DMS114 treated with DMSO at 0.1 percent for 48 hours (cell line): ENCODE data around the gene PRTN3.

Experiments
- DNase-seq: peaks from one replicate; lab custom pipeline; 2025; ENCODE audit not compliant: unreplicated experiment; lab: John Stamatoyannopoulos, UW

The PRTN3 gene

DNA sequence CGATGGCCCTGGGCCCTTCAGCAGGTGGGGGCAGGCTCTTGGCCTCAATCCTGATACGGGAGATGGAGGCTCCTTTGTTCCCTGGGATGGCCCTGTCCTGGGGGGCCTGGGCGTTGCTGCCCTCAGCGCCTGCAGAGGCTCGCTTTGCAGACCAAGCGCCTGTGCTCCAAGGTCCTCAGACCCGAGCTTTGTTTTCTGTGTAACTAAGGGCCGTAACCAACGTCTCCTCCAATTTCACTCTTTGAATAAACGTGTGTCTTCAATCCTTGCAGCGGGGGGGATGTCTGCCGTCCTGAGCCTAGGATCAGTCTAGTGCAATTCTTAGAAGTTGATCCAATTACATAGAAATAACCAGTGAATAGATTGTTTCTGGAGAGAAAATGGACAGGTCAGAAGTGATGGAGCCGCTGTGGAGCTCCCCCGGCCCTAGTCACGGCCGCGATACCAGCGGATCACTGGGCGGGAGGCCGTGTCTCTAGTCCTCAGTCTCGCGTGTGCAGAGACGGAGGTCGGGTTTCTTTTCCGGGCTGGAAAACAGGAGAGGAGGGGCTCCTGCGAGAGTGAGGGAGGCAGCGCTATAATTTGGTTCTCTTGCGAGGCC is 38.2 kb upstream of the PRTN3 start:
- DNase-seq: no peak

DNA sequence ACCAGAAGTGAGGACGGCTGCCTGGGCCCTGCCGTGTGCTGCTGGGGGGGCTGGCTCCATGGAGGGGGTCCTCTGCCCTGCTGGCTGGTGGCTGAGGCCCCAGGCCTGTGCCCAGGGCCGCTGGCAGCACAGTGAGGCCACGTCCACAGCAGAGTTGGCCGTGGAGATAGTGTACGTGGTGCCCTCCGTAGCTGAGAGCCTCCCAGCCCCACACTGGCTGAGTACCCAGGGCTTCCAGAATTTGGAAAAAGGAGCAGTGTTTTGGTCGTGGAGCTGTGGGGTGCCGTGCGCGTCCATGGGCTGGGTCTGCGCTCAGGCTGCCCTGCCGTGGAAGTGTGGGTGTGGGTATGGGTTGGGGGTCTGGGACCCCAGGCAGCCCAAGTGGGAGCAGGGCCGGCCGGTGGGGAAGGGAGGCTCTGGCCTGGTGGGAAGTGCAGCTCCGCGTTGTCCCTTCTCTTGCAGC is 37.7 kb upstream of the PRTN3 start:
- DNase-seq: no peak

DNA sequence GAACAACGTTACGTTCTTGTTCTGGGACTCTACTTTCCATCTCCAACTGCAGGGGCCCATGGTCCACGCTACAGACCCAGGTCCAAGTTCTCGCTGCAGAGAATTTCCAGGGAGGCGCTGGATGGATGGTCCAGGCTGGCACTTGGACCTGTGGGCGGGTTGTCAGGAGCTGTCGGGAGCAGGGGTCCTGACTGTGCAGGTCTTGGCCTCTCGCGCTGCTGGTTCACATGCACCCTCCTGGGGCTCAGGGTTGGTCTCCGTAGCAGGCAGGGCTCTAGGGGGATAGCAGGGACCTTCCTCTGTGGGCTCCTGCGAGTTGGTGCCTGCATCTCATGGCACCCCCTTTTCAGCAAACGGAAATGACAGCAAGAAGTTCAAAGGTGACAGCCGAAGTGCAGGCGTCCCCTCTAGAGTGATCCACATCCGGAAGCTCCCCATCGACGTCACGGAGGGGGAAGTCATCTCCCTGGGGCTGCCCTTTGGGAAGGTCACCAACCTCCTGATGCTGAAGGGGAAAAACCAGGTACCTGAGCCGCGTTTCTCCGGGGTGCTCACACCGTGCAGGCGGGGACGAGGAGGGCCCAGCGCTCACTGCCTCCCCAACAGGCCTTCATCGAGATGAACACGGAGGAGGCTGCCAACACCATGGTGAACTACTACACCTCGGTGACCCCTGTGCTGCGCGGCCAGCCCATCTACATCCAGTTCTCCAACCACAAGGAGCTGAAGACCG is 36.9 kb upstream of the PRTN3 start:
- DNase-seq: no peak

DNA sequence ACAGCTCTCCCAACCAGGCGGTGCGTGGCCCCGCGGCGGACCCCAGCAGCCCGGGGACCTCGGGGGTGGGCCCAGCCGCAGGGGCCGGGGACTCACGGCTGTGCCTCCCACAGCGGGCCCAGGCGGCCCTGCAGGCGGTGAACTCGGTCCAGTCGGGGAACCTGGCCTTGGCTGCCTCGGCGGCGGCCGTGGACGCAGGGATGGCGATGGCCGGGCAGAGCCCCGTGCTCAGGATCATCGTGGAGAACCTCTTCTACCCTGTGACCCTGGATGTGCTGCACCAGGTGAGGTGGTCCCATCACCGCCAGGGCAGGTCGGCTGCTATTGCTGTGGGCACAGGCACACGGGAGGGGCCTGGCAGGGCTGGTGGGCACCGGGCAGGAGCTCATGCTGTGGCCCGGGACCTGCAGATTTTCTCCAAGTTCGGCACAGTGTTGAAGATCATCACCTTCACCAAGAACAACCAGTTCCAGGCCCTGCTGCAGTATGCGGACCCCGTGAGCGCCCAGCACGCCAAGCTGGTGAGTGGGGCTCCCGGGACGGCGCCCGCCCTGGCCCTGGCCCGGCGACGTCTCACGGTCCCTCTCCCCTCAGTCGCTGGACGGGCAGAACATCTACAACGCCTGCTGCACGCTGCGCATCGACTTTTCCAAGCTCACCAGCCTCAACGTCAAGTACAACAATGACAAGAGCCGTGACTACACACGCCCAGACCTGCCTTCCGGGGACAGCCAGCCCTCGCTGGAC is 36.2 kb upstream of the PRTN3 start:
- DNase-seq: no peak

DNA sequence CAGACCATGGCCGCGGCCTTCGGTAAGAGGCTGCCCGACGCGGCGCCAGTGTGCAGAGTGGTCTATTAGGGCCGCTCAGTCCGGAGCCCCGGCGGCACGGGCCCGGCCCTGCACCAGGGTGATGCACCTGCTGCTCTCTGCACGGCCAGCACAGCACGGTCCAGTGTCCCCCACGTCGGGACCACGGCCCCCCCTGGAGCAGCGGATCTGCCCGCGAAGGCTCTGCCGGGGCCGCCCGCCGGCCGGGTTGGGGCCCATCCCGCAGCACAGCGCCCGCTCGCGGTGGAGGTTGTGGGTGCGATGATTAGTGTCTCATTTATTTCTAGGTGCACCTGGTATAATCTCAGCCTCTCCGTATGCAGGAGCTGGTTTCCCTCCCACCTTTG is 35.6 kb upstream of the PRTN3 start:
- no peak for DNase-seq

DNA sequence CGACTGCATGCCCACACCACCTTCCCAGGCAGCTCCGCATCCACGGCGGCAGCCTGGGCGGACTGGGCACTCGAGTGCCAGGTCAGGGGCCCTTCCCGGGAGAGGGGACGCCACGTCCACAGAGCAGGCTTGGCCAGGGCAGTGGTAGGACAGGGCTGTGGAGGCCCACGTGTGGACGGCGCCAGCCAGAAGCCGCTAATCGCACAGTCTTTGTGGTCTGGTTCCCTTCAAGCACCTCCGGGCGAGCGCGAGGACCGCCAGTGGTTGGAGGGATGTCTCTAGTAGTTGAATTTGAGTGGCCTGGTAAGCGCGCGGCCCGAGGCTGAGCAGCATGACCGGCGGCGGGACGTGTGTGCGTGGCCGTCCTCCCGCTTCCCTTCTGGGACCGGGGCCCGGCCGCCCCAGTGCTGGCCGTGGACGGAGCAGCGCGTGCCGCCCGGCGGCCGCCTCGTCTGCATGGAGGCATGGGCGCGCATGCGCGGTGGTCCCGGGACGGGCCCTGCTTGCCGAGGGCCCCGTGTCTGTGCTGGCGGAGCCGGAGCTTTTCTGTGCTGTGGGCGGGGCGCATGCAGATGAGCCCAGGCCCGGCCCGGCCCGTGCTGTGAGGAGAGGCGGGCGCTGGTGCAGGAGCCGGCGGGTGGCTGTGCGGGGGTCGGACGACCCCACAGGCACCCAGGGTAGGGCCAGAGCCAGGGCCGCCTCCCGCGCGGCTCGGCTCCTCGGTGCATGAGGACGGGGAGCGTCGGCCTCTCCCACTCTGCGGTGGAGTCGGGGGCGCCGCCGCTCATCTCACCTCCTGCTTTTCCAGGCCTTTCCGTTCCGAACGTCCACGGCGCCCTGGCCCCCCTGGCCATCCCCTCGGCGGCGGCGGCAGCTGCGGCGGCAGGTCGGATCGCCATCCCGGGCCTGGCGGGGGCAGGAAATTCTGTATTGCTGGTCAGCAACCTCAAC is 34.9 kb upstream of the PRTN3 start:
- DNase-seq: no peak

DNA sequence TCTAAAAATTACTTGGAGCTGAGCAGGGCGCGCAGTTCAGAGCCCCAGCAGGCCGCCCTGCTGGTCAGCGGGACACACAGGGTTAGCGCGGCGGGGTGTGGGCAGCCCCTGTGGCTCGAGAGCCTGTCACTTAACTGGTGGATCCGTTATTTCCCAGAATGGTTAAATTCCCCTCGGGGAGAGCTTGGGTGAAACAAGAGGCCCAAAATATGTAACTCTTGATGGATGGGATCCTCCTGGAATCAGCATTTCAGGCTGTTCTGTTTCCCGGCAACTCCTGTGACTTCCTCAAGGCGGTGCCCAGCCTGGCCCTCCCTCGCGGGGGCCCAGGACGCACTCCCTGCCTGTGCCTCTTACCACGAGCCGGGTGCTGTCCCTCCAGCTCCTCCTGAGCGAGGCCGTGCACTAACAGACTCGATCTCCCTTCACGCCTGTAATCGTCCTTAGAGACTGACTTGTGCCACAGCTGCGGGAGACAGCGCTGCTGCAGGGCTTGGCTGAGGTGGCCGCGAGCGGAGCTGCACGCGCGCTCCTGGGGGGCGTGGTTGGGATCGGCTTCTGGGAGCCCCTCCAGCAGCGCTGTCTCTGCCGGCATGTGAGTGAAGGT is 33.9 kb upstream of the PRTN3 start:
- DNase-seq: no peak

DNA sequence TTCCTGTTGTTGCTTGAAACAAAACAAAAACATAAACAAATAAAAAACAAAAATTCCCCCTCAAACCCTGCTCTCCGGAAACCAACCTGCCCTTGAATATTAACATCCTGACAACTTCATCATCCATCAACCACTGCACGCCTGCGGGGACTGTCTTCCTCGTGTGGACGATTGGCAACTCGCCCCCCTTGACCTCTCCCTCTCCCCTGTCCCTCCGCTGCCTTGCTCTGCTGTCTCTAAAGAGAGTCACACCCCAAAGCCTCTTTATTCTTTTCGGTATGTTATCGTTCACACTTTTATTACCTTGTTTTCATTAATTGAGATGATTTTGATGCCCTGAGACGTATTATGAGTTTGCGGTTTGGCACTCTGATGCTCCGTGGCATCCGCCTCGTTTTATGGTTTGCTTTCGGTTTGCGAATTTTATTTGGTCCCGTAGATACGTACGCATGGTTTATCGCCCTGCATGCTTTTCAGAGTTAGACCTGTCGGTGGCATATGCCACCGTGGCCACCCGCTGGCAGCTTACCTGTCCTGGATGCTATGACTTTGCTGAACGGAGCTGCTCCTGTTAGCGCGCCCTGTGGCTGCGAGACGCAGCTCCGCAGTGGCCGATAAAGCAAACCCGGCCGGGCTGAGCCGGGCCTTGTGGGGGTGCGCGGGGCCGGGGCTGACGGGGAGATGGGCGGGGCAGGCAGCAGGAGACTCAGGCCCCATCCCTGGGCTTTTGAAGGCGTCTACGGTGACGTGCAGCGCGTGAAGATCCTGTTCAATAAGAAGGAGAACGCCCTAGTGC is 33.0 kb upstream of the PRTN3 start:
- no peak for DNase-seq

DNA sequence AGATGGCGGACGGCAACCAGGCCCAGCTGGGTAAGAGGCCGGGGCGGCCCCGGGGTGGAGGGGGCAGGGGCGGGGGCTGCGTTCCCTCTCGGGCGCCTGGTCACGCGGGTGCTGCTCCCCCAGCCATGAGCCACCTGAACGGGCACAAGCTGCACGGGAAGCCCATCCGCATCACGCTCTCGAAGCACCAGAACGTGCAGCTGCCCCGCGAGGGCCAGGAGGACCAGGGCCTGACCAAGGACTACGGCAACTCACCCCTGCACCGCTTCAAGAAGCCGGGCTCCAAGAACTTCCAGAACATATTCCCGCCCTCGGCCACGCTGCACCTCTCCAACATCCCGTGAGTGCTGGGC is 32.4 kb upstream of the PRTN3 start:
- no peak for DNase-seq

DNA sequence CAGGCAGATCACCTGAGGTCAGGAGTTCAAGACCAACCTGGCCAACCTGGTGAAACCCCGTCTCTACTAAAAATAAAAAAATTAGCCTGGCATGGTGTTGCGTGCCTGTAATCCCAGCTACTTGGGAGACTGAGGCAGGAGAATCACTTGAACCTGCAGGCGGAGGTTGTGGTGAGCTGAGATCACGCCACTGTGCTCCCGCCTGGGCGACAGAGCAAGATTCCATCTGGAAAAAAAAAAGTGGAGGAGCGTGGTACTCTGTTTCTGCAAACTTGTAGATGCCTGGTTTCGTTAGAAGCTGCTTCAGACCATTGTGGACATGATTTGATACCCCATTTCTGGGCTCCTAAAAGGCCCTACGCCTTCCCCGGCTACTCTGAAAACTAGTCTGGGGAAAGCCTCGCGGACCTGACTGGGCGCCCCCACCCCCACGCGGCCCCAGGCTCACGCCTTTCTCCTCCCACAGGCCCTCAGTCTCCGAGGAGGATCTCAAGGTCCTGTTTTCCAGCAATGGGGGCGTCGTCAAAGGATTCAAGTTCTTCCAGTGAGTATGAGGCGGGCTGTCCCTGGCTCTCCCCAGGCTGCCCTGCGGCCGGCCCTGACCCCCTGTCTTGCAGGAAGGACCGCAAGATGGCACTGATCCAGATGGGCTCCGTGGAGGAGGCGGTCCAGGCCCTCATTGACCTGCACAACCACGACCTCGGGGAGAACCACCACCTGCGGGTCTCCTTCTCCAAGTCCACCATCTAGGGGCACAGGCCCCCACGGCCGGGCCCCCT is 30.5 kb upstream of the PRTN3 start:
- DNase-seq: no peak

DNA sequence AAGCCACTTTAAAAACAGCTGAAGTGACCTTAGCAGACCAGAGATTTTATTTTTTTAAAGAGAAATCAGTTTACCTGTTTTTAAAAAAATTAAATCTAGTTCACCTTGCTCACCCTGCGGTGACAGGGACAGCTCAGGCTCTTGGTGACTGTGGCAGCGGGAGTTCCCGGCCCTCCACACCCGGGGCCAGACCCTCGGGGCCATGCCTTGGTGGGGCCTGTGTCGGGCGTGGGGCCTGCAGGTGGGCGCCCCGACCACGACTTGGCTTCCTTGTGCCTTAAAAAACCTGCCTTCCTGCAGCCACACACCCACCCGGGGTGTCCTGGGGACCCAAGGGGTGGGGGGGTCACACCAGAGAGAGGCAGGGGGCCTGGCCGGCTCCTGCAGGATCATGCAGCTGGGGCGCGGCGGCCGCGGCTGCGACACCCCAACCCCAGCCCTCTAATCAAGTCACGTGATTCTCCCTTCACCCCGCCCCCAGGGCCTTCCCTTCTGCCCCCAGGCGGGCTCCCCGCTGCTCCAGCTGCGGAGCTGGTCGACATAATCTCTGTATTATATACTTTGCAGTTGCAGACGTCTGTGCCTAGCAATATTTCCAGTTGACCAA is 29.8 kb upstream of the PRTN3 start:
- no peak for DNase-seq

DNA sequence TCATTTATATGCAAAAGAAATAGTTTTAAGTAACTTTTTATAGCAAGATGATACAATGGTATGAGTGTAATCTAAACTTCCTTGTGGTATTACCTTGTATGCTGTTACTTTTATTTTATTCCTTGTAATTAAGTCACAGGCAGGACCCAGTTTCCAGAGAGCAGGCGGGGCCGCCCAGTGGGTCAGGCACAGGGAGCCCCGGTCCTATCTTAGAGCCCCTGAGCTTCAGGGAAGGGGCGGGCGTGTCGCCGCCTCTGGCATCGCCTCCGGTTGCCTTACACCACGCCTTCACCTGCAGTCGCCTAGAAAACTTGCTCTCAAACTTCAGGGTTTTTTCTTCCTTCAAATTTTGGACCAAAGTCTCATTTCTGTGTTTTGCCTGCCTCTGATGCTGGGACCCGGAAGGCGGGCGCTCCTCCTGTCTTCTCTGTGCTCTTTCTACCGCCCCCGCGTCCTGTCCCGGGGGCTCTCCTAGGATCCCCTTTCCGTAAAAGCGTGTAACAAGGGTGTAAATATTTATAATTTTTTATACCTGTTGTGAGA is 29.2 kb upstream of the PRTN3 start:
- DNase-seq: no peak

DNA sequence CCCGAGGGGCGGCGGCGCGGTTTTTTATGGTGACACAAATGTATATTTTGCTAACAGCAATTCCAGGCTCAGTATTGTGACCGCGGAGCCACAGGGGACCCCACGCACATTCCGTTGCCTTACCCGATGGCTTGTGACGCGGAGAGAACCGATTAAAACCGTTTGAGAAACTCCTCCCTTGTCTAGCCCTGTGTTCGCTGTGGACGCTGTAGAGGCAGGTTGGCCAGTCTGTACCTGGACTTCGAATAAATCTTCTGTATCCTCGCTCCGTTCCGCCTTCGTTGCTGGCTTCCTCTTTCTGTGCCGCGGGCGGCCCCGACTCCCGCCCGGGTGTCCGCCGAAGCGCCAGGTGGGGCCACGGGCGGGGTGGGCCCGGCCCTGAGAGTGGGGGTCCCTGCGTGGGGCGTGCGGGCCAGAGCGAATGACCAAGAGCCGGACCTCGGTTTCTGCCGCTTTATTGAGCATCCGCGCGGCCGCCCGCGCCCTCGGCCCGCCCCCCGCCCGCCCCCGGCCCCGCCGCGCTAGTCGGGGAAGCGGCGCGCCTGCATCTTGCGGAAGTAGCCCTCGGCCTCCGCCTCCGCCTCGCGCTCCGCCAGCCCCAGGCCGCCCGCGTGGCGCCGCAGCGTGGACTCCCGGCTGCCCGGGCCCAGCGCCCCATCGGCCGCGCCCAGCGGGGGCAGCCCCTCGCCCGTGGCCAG is 28.6 kb upstream of the PRTN3 start:
- DNase-seq: no peak

DNA sequence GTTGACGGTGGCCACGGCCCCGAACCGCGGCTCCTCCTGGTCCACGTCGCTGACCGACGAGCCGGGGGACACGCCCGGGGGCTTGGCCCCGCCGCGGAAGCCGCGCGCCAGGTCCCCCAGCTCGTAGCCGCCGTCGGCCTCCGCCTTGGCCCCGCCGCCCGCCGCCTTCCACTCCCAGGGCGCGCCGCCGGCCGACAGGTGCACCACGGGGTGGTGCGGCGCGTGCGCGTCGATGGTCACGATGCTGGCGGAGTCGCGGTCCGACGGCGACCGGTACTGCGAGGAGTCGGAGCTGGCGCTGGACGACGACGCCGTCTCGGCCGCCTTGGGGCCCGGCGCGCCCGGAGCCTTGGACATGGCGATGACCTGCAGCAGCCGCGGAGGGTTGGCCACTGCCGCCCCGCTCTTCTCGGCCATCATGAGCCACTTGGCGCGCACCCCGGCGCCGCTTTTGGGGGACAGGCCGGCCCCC is 28.0 kb upstream of the PRTN3 start:
- DNase-seq: no peak

DNA sequence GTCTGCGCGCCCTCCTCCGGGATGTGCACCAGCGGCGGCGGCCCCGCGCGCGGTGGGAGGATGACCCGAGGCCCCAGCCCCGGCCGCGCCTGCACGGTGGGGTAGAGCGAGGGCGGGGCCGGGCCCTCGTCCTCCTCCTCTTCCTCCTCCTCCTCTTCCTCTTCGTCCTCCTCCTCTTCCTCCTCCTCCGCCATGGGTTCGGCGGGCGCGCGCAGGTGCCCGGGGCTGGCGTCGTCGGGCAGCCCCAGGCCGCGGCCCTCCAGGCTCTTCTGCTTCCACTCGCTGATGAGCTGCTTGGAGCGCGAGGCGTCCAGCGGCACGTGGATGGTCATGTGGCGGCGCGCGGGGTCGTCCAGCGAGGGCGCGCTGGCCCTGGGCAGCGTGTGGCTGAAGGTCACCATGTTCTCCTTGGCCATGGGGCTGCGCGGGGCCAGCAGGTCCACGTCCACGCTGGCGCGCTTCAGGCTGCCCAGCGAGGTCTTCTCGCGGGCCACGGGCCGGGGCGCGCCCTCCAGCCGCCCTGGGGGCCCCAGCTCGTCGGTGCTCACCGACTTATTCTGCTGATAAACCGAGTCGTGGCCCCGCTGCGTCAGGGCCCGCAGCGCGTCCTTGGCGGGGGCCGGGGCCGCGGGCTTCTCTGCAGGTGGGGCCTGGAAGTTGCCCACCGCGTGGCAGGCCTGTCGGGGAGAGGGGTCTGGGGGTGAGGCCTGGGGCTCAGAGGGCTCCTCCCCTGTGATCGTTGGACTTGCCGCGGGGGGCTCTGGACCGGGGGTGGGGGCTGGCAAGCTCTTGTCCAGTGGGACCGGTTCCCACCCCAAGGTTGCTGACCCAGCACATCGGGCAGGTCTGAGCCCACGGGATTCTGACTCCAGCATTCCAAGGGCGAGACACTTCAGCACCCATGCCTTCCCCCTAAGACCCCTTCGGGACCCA is 27.3 kb upstream of the PRTN3 start:
- DNase-seq: no peak

DNA sequence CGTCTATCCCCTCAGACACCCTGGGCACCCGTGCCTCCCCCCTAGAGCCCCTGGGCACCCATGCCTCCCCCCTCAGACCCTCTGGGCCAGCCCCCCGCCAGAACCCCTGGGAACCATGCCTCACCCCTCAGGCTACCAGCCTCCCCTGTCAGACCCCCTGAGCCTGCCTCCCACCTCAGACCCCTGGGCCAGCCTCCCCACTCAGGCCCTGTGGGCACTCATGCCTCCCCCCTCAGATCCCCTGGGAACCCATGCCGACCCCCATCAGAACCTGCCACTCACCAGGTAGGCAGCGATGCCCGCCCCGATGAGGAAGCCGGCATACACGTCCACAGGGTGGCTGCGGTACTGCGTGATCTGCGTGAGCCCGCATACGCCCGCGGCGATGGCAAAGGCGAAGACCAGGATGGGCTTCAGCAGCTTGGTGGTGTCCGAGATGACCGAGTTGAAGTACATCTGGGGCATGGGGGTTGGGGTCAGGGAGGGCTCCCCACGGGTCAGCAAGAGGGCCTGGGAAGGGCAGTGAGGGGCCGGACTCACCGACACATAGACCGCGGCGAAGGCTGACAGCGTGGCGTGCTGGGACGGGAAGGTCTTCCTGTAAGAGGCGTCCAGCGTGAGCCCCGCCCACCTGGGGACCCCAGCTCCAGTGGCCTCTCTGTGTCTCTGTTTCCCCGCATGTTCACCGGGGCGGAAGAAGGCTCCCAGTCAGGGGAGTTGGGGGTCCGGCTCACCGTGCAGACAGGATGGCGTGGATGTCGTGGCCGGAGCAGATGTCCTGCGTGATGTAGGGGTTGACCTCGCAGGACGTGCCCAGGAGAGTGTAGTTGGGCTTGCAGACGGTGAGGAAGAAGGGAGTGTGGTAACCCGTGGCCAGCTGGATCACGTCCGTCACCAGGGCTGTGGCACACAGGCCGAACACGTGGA is 26.4 kb upstream of the PRTN3 start:
- no peak for DNase-seq
